Endothelial cell of umbilical vein (primary cell): ENCODE measurements around the gene LSR. TPM values are rescaled to one million over a fixed set of nuclear protein-coding genes. Genes with fewer than 3 reads are reported as not detected.

Source experiments
- BruUV-seq: library from RNA; stranded (reverse); fragments of 400-500 nt; replicated peaks from 2 replicates; lab custom pipeline; 2021; lab: Mats Ljungman, UMichigan
- CTCF ChIA-PET: fragments of 300-600, 350-600 bp; sonication (Branson Sonifier 250); formaldehyde crosslinking; loops from one replicate; lab custom pipeline; 2021; ENCODE audit warnings: antibody characterized with exemption, inconsistent platforms; lab: Charles Lee
- POLR2A ChIA-PET: fragments of 300-600, 350-600 bp; sonication (Branson Sonifier 250); formaldehyde crosslinking; loops from one replicate; lab custom pipeline; 2021; ENCODE audit warnings: antibody characterized with exemption, inconsistent platforms; lab: Charles Lee
- DNase-seq: peaks from one replicate; pipeline ENCODE4 v3.0.0-alpha.2; 2011; ENCODE audit warnings: low read depth, low spot score
- FAIRE-seq: peaks from 2 replicates; lab custom pipeline; 2011; peaks lifted over from hg19 to GRCh38; lab: Jason Lieb, UNC
- H2AFZ ChIP-seq: 2 replicates; pipeline ENCODE4 v1.6.0; 2012; ENCODE audit warnings: low read depth, low read length, control low read depth, inconsistent platforms
- H3K27ac ChIP-seq: 2 replicates; pipeline ENCODE4 v1.5.1; 2011; ENCODE audit warnings: low read depth, mild to moderate bottlenecking, control low read depth, low read length, moderate library complexity; ENCODE audit not compliant: insufficient read depth
- H3K27me3 ChIP-seq, 2 experiments: 2 replicates each; pipeline versions ENCODE4 v1.6.0 to v1.6.1; 2011; ENCODE audit warnings: low read length in 2 of 2, mixed read lengths in 1 of 2; ENCODE audit not compliant: control insufficient read depth in 2 of 2, insufficient read depth in 2 of 2
- H3K36me3 ChIP-seq, 2 experiments: 2 replicates in 1 of 2; 3 replicates in 1 of 2; pipeline ENCODE4 v1.5.1; 2011; ENCODE audit warnings: low read length in 2 of 2, mild to moderate bottlenecking in 1 of 2, moderate library complexity in 1 of 2; ENCODE audit not compliant: control insufficient read depth in 2 of 2, insufficient read depth in 2 of 2; ENCODE audit errors: extremely low read depth in 1 of 2
- H3K4me1 ChIP-seq: 3 replicates; pipeline ENCODE4 v1.5.1; 2011; ENCODE audit warnings: mild to moderate bottlenecking, low read length; ENCODE audit not compliant: control insufficient read depth, insufficient read depth; ENCODE audit errors: extremely low read depth
- H3K4me2 ChIP-seq: 2 replicates; pipeline ENCODE4 v1.6.1; 2011; ENCODE audit warnings: low read length, control low read depth, mixed read lengths; ENCODE audit not compliant: insufficient read depth
- H3K4me3 ChIP-seq, 3 experiments: fragments of 200-600 bp in 1 of 3; sonication (generic), shearing (Covaris generic) in 1 of 3; replicated peaks in 1 of 3; 2 replicates each; pipeline ENCODE4 v1.5.1; 2011 to 2016; ENCODE audit warnings: control low read depth in 3 of 3, low read length in 3 of 3, mild to moderate bottlenecking in 2 of 3, inconsistent platforms in 1 of 3, low read depth in 1 of 3, moderate library complexity in 1 of 3; ENCODE audit not compliant: insufficient read depth in 1 of 3
- H3K79me2 ChIP-seq: 2 replicates; pipeline ENCODE4 v1.6.0; 2012; ENCODE audit warnings: low read length, inconsistent platforms; ENCODE audit not compliant: control insufficient read depth, insufficient read depth
- H3K9ac ChIP-seq: replicated peaks from 2 replicates; pipeline ENCODE3; 2011; ENCODE audit warnings: low read length, control low read depth; ENCODE audit not compliant: insufficient read depth; ENCODE audit errors: extremely low read depth
- H3K9me1 ChIP-seq: replicated peaks from 3 replicates; pipeline ENCODE4 v1.6.0; 2011; ENCODE audit warnings: mild to moderate bottlenecking, low read length; ENCODE audit not compliant: control insufficient read depth, insufficient read depth; ENCODE audit errors: extremely low read depth
- H3K9me3 ChIP-seq: replicated peaks from 2 replicates; pipeline ENCODE4 v1.5.1; 2012; ENCODE audit warnings: low read length, inconsistent platforms; ENCODE audit not compliant: control insufficient read depth, insufficient read depth
- H4K20me1 ChIP-seq: replicated peaks from 2 replicates; pipeline ENCODE3; 2011; ENCODE audit warnings: mild to moderate bottlenecking, low read length; ENCODE audit not compliant: control insufficient read depth, insufficient read depth; ENCODE audit errors: extremely low read depth
- CTCF ChIP-seq, 2 donors: IDR thresholded peaks; 1 replicate in 1 of 2; 2 replicates in 1 of 2; pipeline ENCODE4 v1.5.1; 2011; ENCODE audit warnings: low read length in 2 of 2, mild to moderate bottlenecking in 2 of 2, moderate library complexity in 2 of 2, control low read depth in 1 of 2, inconsistent platforms in 1 of 2, low read depth in 1 of 2; ENCODE audit not compliant: insufficient read depth in 1 of 2; ENCODE audit errors: extremely low read depth in 1 of 2
- EZH2 ChIP-seq: IDR thresholded peaks from 2 replicates; pipeline ENCODE4 v1.6.1; 2012; ENCODE audit warnings: borderline replicate concordance, low read depth, mild to moderate bottlenecking, moderate library complexity, low read length, inconsistent platforms; ENCODE audit not compliant: severe bottlenecking
- FOS ChIP-seq: IDR thresholded peaks from 2 replicates; pipeline ENCODE4 v1.6.1; 2011; ENCODE audit warnings: mild to moderate bottlenecking, low read length, moderate library complexity, borderline replicate concordance; ENCODE audit not compliant: insufficient read depth
- GATA2 ChIP-seq: IDR thresholded peaks from 2 replicates; pipeline ENCODE4 v1.7.0; 2011; ENCODE audit warnings: low read depth, mild to moderate bottlenecking, moderate library complexity, mixed read lengths, low read length; ENCODE audit not compliant: insufficient read length, insufficient read depth
- JUN ChIP-seq: IDR thresholded peaks from 2 replicates; pipeline ENCODE4 v1.6.1; 2011; ENCODE audit warnings: borderline replicate concordance, low read depth; ENCODE audit not compliant: insufficient read length, insufficient read depth
- MAX ChIP-seq: IDR thresholded peaks from 2 replicates; pipeline ENCODE4 v1.6.1; 2011; ENCODE audit not compliant: insufficient read depth, insufficient read length
- MYC ChIP-seq: IDR thresholded peaks from one replicate; pipeline ENCODE4 v1.6.1; 2011; ENCODE audit warnings: mild to moderate bottlenecking, low read depth, low read length
- POLR2A ChIP-seq: IDR thresholded peaks from 2 replicates; pipeline ENCODE4 v1.6.1; 2012; ENCODE audit warnings: low read depth, mild to moderate bottlenecking, control low read depth, low read length
- POLR2AphosphoS5 ChIP-seq: IDR thresholded peaks from 2 replicates; pipeline ENCODE4 v1.6.1; 2012; ENCODE audit warnings: low read depth, mild to moderate bottlenecking, control low read depth, low read length, moderate library complexity; ENCODE audit not compliant: insufficient read depth
- dilution Hi-C: fragments of 300-500 bp; cut with MboI; formaldehyde crosslinking; loops from one replicate; pipeline ENCODE4 v1.15.0; 2019; ENCODE audit warnings: low sequenced_read_pairs; ENCODE audit not compliant: extremely low pct_ligation_motif_present
- intact Hi-C: fragments of 100-400 bp; cut with micrococcal nuclease; formaldehyde crosslinking; loops from one replicate; pipeline ENCODE4 v1.10.0; 2022
- polyA plus RNA-seq, 4 experiments: library from polyadenylated mRNA; depleted of rRNA in 3 of 4; stranded (reverse) in 3 of 4; unstranded in 1 of 4; fragments of >200 nt; gene quantifications; 2 replicates each; pipeline versions ENCODE4 v1.2.1 to v1.2.3, GENCODE V29; 2011 to 2012; ENCODE audit warnings: missing spikeins in 1 of 4
- total RNA-seq: library from RNA; stranded (reverse); gene quantifications from 2 replicates; pipeline ENCODE4 v1.2.3, GENCODE V29; 2021

The LSR gene
- total and polyA plus RNA-seq, 2 donors (not counting 3 experiments of a cell fraction or from before 2014, with no cell fraction given): 0.76 to 1.0 TPM

GRCh38 chr19:35266520-35267352 is 17.9 kb downstream of the LSR start:
- H3K27ac ChIP-seq: no peak overlapping the region
- POLR2A ChIA-PET: no interaction called here
- dilution Hi-C loops: no loop called here

More at GRCh38 chr19:35266520-35267352, 17.9 kb downstream of the LSR start:
- Histone ChIP-seq H3K4me2 (peak overlapping the region; percentile 39), H2AFZ (peak overlapping the region; percentile 52), H3K9me1 (no peaks in the 10 kb centered on the region), H4K20me1 (no peaks in the 10 kb centered on the region), H3K9me3 (no peaks in the 10 kb centered on the region), H3K36me3 (peaks cover 0 to 13% of the 10 kb centered on the region in 2 experiments), H3K79me2 (peaks cover 3% of the 10 kb centered on the region), H3K4me1 (peaks cover 4% of the 10 kb centered on the region), H3K9ac (peak overlapping the region; percentile 90), H3K27me3 (no peaks in the 10 kb centered on the region), H3K4me3 (peak overlapping the region in 2 of 3 experiments; percentile 53 to 88)
- TF ChIP-seq GATA2: no peak
- TF ChIP-seq MAX: no peak
- no peak for TF ChIP-seq POLR2A
- TF ChIP-seq CTCF (IDR thresholded peaks at IDR 0.05; ENCODE audit: extremely low read depth in 1 of 2, insufficient read depth in 1 of 2, low read depth in 1 of 2, low read length in 2 of 2): no peak
- no peak for TF ChIP-seq EZH2
- TF ChIP-seq JUN: no peak
- no peak for TF ChIP-seq FOS
- no peak for TF ChIP-seq MYC
- TF ChIP-seq POLR2AphosphoS5: no peak
- DNase-seq (peak; percentile 10), FAIRE-seq (no peak)
- no TSS peak for BruUV-seq
- CTCF ChIA-PET: no interaction called here
- intact Hi-C loops: loop anchor here (5.0 to 10.0 kb wide), 2 partner anchors 54 to 232 kb away; partner anchors contain the start of gene SCN1B
